ENCODE data around the gene GAS7.
"Not testable (repeated sequence)": the region's sequence is repeated elsewhere in the genome, so short reads cannot be mapped to it uniquely, and the experiment has no call there.

GAS7 gene

GRCh38 chr17:9938764-9939163, 259.6 kb downstream of the GAS7 start:
- no peak for DNase-seq (ENCODE audit: low read depth)

- no peak for DNase-seq (ENCODE audit: low read depth)
Observed at GRCh38 chr17:9937901-9938300, 260.5 kb downstream of the GAS7 start.

- no peak for DNase-seq (ENCODE audit: low read depth)
Observed at GRCh38 chr17:9937241-9937761, 261.1 kb downstream of the GAS7 start.

- no peak for DNase-seq (ENCODE audit: low read depth)
Observed at GRCh38 chr17:9936095-9936494, 262.3 kb downstream of the GAS7 start.

GRCh38 chr17:9935408-9935807, 263.0 kb downstream of the GAS7 start:
- DNase-seq (ENCODE audit: low read depth), result no peak

GRCh38 chr17:9934331-9934730, 264.1 kb downstream of the GAS7 start:
- DNase-seq (ENCODE audit: low read depth), result no peak

GRCh38 chr17:9932491-9932890, 265.9 kb downstream of the GAS7 start:
- DNase-seq (ENCODE audit: low read depth), result no peak

GRCh38 chr17:9931144-9931741, 267.2 kb downstream of the GAS7 start:
- DNase-seq (ENCODE audit: low read depth), result no peak

GRCh38 chr17:9929871-9930270, 268.5 kb downstream of the GAS7 start:
- no peak for DNase-seq (ENCODE audit: low read depth)

GRCh38 chr17:9928601-9929333, 269.6 kb downstream of the GAS7 start:
- no peak for DNase-seq (ENCODE audit: low read depth)

GRCh38 chr17:9926150-9926804, 272.1 kb downstream of the GAS7 start:
- DNase-seq (ENCODE audit: low read depth), result no peak

- no peak for DNase-seq (ENCODE audit: low read depth)
Observed at GRCh38 chr17:9925457-9925856, 272.9 kb downstream of the GAS7 start.

GRCh38 chr17:9924735-9925191, 273.6 kb downstream of the GAS7 start:
- no peak for DNase-seq (ENCODE audit: low read depth)

- DNase-seq (ENCODE audit: low read depth), result no peak
Observed at GRCh38 chr17:9922012-9922848, 276.2 kb downstream of the GAS7 start.

- not testable (repeated sequence) for DNase-seq (ENCODE audit: low read depth)
Observed at GRCh38 chr17:9921216-9921615, 277.2 kb downstream of the GAS7 start.

GRCh38 chr17:9918804-9919352, 279.5 kb downstream of the GAS7 start:
- no peak for DNase-seq (ENCODE audit: low read depth)

GRCh38 chr17:9918352-9918751, 280.1 kb downstream of the GAS7 start:
- DNase-seq (ENCODE audit: low read depth), result no peak

- no peak for DNase-seq (ENCODE audit: low read depth)
Observed at GRCh38 chr17:9917801-9918200, 280.6 kb downstream of the GAS7 start.

GRCh38 chr17:9917131-9917530, 281.3 kb downstream of the GAS7 start:
- no peak for DNase-seq (ENCODE audit: low read depth)

GRCh38 chr17:9916108-9916507, 282.3 kb downstream of the GAS7 start:
- no peak for DNase-seq (ENCODE audit: low read depth)

- DNase-seq (ENCODE audit: low read depth), result no peak
Observed at GRCh38 chr17:9913476-9913875, 284.9 kb downstream of the GAS7 start.
